ENCODE results near the gene CENPQ. TPM values are rescaled to one million over a fixed set of nuclear protein-coding genes. Genes with fewer than 3 reads are reported as not detected.

Gene CENPQ
- total and polyA plus RNA-seq, 2 of the 13 experiments (the other 11 are each of a cell fraction or from before 2014, with no cell fraction given), result 9.1 to 20.1 TPM

GRCh38 chr6:49462599-49462926, 607 bp upstream of the CENPQ start:
- Histone ChIP-seq H2AFZ (ENCODE audit: low read length) (peak overlapping the region; percentile 88), H3K79me2 (ENCODE audit: insufficient read depth, low read length) (peaks cover 60% of the 10 kb centered on the region), H3K27ac (ENCODE audit: extremely low read length, insufficient read depth, low read length) (peak overlapping the region; percentile 85), H3K27me3 (ENCODE audit: control insufficient read depth in 1 of 2, insufficient read depth in 2 of 2, low read length in 2 of 2) (no peaks in the 10 kb centered on the region; a peak in 1 of 5 replicates), H3K36me3 (replicated peaks in 1 of 2; ENCODE audit: control insufficient read depth in 1 of 2, insufficient read depth in 2 of 2, low read length in 2 of 2) (peaks cover 0 to 11% of the 10 kb centered on the region in 2 experiments; a peak in 1 of 5 replicates), H3K4me3 (replicated peaks in 1 of 3; ENCODE audit: insufficient read depth in 1 of 3, low read depth in 2 of 3, low read length in 3 of 3) (peak overlapping the region; percentile 83 to 96 (median 91)), H3K9ac (ENCODE audit: insufficient read depth, low read depth, low read length) (peak overlapping the region; percentile 90), H3K4me2 (ENCODE audit: low read depth, low read length) (peak overlapping the region; percentile 78), H3K9me3 (ENCODE audit: low read length) (no peaks in the 10 kb centered on the region), H3K4me1 (ENCODE audit: insufficient read depth, low read length) (peaks cover 36% of the 10 kb centered on the region), H4K20me1 (ENCODE audit: insufficient read depth, low read length) (no peaks in the 10 kb centered on the region)
- no peak for FAIRE-seq
- POLR2A ChIA-PET, result no interaction called here
- intact Hi-C loops (cut with micrococcal nuclease; ENCODE audit: unreplicated experiment) (loop anchor here (2.0 kb wide), 3 partner anchors 70 to 386 kb away; no protein-coding TSS in a partner anchor), in situ Hi-C loops (cut with HindIII; ENCODE audit: extremely low pct_ligation_motif_present, low pct_unique_long_range_greater_than_20kb) (no loop called here)
- CTCF ChIA-PET (ENCODE audit: low intra/inter-chr PET ratio, low total read pairs), result no interaction called here
- TSS peak; percentile 79 for BruUV-seq (replicated peaks)
- peak; percentile 71 for ATAC-seq
- 0% methylated on average over 7 of the region's 7 CpGs for WGBS (ENCODE audit: low lambda C conversion rate)
- no peak for DNase-seq (ENCODE audit: low spot score)
- 0 out of 2 replicates have a peak, but pooled peaks have one; percentile 13 for TF ChIP-seq ZNF180 (CRISPR knock-in tag; IDR thresholded peaks at IDR 0.05; ENCODE audit: borderline replicate concordance, low read depth)
- TF ChIP-seq ZNF160 (CRISPR knock-in tag; IDR thresholded peaks at IDR 0.05), result 0 out of 2 replicates have a peak, but pooled peaks have one; percentile 6
- TF ChIP-seq REXO4 (CRISPR knock-in tag; IDR thresholded peaks at IDR 0.05; ENCODE audit: borderline replicate concordance), result no peak
- TF ChIP-seq ZBTB7B (CRISPR knock-in tag; IDR thresholded peaks at IDR 0.05), result 0 out of 2 replicates have a peak, but pooled peaks have one; percentile 0
- no peak for TF ChIP-seq EP300 (IDR thresholded peaks at IDR 0.05; ENCODE audit: low read depth in 2 of 2, low read length in 2 of 2)
- no peak for TF ChIP-seq EP300 (CRISPR knock-in tag; IDR thresholded peaks at IDR 0.05; ENCODE audit: borderline replicate concordance)
- 0 out of 2 replicates have a peak, but pooled peaks have one; percentile 54 for TF ChIP-seq MTF2 (CRISPR knock-in tag; IDR thresholded peaks at IDR 0.05; ENCODE audit: borderline replicate concordance)
- TF ChIP-seq MAX (IDR thresholded peaks at IDR 0.05), result no peak
- 0 out of 2 replicates have a peak, but pooled peaks have one; percentile 1 for TF ChIP-seq PRMT3 (CRISPR knock-in tag; IDR thresholded peaks at IDR 0.05; ENCODE audit: borderline replicate concordance, low read depth)
- no peak for TF ChIP-seq ZNF253 (CRISPR knock-in tag; IDR thresholded peaks at IDR 0.05; ENCODE audit: borderline replicate concordance)
- no peak for TF ChIP-seq ZNF724P (CRISPR knock-in tag; IDR thresholded peaks at IDR 0.05; ENCODE audit: borderline replicate concordance)
- TF ChIP-seq ESRRA (CRISPR knock-in tag; IDR thresholded peaks at IDR 0.05; ENCODE audit: low read depth), result no peak
